Measurements from ENCODE around the gene RASSF1.

RASSF1 gene

GRCh38 chr3:50371133-50371685 is 30.6 kb upstream of the RASSF1 start:
- Histone ChIP-seq H3K79me2 (ENCODE audit: insufficient read depth, low read length) (no peaks in the 10 kb centered on the region), H3K9me2 (replicated peaks; ENCODE audit: low read depth, low read length) (no peaks in the 10 kb centered on the region), H2AFZ (ENCODE audit: low read length) (no peak overlapping the region), H4K20me1 (ENCODE audit: insufficient read depth, low read length, poor library complexity, severe bottlenecking) (no peaks in the 10 kb centered on the region), H3K4me3 (ENCODE audit: low read length, poor library complexity, severe bottlenecking) (no peak overlapping the region), H3F3A (ENCODE audit: low read depth) (0 out of 2 replicates have a peak, but pooled peaks cover 3% of the 10 kb centered on the region), H3K9ac (ENCODE audit: low read depth, low read length, poor library complexity, severe bottlenecking) (no peak overlapping the region), H3K4me2 (ENCODE audit: low read depth, low read length, poor library complexity, severe bottlenecking) (no peak overlapping the region), H3K27me3 (ENCODE audit: insufficient read depth, low read length, poor library complexity, severe bottlenecking) (no peaks in the 10 kb centered on the region), H3K9me3 (ENCODE audit: insufficient read depth, low read depth, low read length) (no peaks in the 10 kb centered on the region), H3K36me3 (ENCODE audit: insufficient read depth, low read length) (no peaks in the 10 kb centered on the region), H3K4me1 (ENCODE audit: insufficient read depth, low read length, poor library complexity, severe bottlenecking) (peaks cover 20% of the 10 kb centered on the region)
- TF ChIP-seq EZH2phosphoT487 (IDR thresholded peaks at IDR 0.05; ENCODE audit: borderline replicate concordance): no peak
- TF ChIP-seq CTCF (conservative IDR thresholded peaks at IDR 0.05; ENCODE audit: low read length): no peak

GRCh38 chr3:50370594-50370993 is 30.0 kb upstream of the RASSF1 start:
- Histone ChIP-seq H3K79me2 (ENCODE audit: insufficient read depth, low read length) (no peaks in the 10 kb centered on the region), H3K4me2 (ENCODE audit: low read depth, low read length, poor library complexity, severe bottlenecking) (no peak overlapping the region)
- TF ChIP-seq EZH2phosphoT487 (IDR thresholded peaks at IDR 0.05; ENCODE audit: borderline replicate concordance): no peak
- TF ChIP-seq CTCF (conservative IDR thresholded peaks at IDR 0.05; ENCODE audit: low read length): peak; percentile 59

GRCh38 chr3:50369012-50369670 is 28.5 kb upstream of the RASSF1 start:
- Histone ChIP-seq H3K4me2 (ENCODE audit: low read depth, low read length, poor library complexity, severe bottlenecking) (no peak overlapping the region), H4K20me1 (ENCODE audit: insufficient read depth, low read length, poor library complexity, severe bottlenecking) (no peaks in the 10 kb centered on the region), H3F3A (ENCODE audit: low read depth) (0 out of 2 replicates have a peak, but pooled peaks cover 3% of the 10 kb centered on the region), H3K79me2 (ENCODE audit: insufficient read depth, low read length) (no peaks in the 10 kb centered on the region), H3K27me3 (ENCODE audit: insufficient read depth, low read length, poor library complexity, severe bottlenecking) (no peaks in the 10 kb centered on the region), H3K4me3 (ENCODE audit: low read length, poor library complexity, severe bottlenecking) (no peak overlapping the region), H3K9me3 (ENCODE audit: insufficient read depth, low read depth, low read length) (no peaks in the 10 kb centered on the region), H2AFZ (ENCODE audit: low read length) (no peak overlapping the region), H3K36me3 (ENCODE audit: insufficient read depth, low read length) (no peaks in the 10 kb centered on the region), H3K4me1 (ENCODE audit: insufficient read depth, low read length, poor library complexity, severe bottlenecking) (peaks cover 16% of the 10 kb centered on the region), H3K9ac (ENCODE audit: low read depth, low read length, poor library complexity, severe bottlenecking) (no peak overlapping the region), H3K9me2 (replicated peaks; ENCODE audit: low read depth, low read length) (no peaks in the 10 kb centered on the region)
- TF ChIP-seq CTCF (conservative IDR thresholded peaks at IDR 0.05; ENCODE audit: low read length): no peak
- no peak for TF ChIP-seq EZH2phosphoT487 (IDR thresholded peaks at IDR 0.05; ENCODE audit: borderline replicate concordance)

More at GRCh38 chr3:50370594-50370993, 30.0 kb upstream of the RASSF1 start:
- Histone ChIP-seq H3F3A (ENCODE audit: low read depth) (0 out of 2 replicates have a peak, but pooled peaks cover 3% of the 10 kb centered on the region), H3K9ac (ENCODE audit: low read depth, low read length, poor library complexity, severe bottlenecking) (no peak overlapping the region), H3K36me3 (ENCODE audit: insufficient read depth, low read length) (no peaks in the 10 kb centered on the region), H3K9me3 (ENCODE audit: insufficient read depth, low read depth, low read length) (no peaks in the 10 kb centered on the region), H3K4me1 (ENCODE audit: insufficient read depth, low read length, poor library complexity, severe bottlenecking) (peaks cover 20% of the 10 kb centered on the region), H3K4me3 (ENCODE audit: low read length, poor library complexity, severe bottlenecking) (no peak overlapping the region), H4K20me1 (ENCODE audit: insufficient read depth, low read length, poor library complexity, severe bottlenecking) (no peaks in the 10 kb centered on the region), H3K9me2 (replicated peaks; ENCODE audit: low read depth, low read length) (no peaks in the 10 kb centered on the region), H3K27me3 (ENCODE audit: insufficient read depth, low read length, poor library complexity, severe bottlenecking) (no peaks in the 10 kb centered on the region), H2AFZ (ENCODE audit: low read length) (no peak overlapping the region)

Data from Loucy (cell line).